Stimulated activated CD8-positive, alpha-beta memory T cell treated with anti-CD3 and anti-CD28 coated beads, Interleukin-2, amount 100 ng/mL, for 1 hour (primary cell): ENCODE results near the gene BCAN.
A peak's percentile ranks its signal among the peaks of the same experiment; 100 is the strongest.

ENCODE experiments used
- DNase-seq, 2 donors: peaks; one replicate each; pipeline ENCODE4 v3.0.0-alpha.2; 2020; ENCODE audit warnings: low read depth in 2 of 2

The BCAN gene

GRCh38 chr1:156696755-156697154, 54.8 kb downstream of the BCAN start:
- no peak for DNase-seq

GRCh38 chr1:156697481-156697880, 55.6 kb downstream of the BCAN start:
- DNase-seq: no peak

DNA sequence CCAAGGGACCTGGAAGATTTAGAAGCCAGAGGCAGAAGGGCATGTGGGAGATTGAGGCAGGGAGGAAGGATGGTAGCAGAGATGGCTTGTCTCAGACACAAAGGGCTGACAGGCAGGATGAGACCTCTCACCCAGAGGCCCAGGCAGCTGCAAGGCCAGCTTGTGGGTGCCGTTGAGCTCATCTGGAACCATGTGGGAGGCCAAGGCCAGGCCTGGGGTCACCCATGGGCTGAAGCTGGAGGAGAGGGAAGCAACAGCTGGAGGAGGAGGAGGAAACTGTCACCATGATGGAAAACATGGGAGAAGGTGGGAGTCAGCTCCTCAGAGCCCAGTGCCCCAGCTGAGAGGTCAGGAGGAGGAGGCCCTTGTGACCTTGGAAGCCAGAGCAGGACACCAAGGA, 57.1 kb downstream of the BCAN start:
- DNase-seq: no peak

GRCh38 chr1:156700736-156701531, 59.0 kb downstream of the BCAN start:
- DNase-seq: no peak

- DNase-seq: no peak
Measured at GRCh38 chr1:156703336-156703735, 61.4 kb downstream of the BCAN start.

GRCh38 chr1:156703741-156704140, 61.8 kb downstream of the BCAN start:
- DNase-seq: no peak

DNA sequence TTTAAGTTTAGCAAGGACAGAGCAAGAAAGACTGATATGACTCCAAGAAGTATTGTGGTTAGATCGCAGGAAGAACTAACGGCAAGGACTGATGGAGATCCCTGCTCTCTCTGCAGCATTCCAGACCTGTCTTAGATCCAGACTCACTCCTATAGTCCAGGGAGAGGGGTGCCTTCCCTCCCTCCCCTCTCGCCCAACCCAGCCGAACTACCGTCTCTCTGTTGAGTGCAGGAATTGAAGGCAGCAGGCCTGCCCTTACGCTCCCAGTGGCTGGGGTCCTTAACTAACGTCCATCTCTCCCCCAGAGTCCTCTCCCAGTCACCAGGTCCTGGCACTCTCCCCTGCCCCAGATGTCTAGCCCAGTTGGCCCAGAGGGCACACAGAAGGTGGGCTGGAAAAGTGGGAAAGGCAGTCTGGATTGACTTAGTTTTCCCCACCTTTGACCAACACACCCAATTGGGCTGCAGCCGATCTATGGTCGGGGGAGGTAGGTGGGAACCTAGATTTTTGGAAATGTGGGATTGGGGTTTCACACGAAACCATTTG, 62.3 kb downstream of the BCAN start:
- no peak for DNase-seq

GRCh38 chr1:156704930-156705320, 63.0 kb downstream of the BCAN start:
- no peak for DNase-seq

DNA sequence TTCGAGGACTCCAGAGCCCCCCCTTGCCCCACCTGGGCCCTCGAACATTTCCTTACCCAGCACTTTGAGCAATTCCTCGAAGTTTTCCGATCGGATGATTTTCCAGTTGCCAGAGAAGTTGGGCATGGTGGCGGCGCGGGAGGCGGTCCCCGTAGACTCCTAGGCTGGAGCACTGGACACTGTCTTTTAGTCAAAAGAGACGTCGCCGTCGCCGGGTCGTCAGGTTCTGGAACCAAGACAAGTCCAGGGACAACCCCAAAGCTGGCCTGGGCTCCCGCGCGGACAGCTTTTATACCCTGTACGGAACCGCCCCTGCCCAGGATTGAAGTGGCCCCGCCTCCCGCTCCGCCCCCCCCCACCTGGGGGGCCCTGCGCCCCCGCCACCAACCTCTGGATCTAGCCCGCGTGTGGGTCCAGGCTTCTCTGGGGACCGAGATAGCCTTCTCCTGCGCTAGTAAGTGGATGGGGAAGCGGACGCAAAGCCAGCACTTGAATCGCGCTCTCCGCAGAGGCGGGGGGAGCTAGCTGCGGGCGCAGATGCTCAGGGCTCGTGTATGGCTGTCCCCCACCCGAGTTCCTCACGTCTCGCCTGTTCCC, 63.5 kb downstream of the BCAN start, which contains the start of gene CRABP2:
TSS of gene CRABP2 (minus strand) at position 263 of the 597 bp plus-strand sequence. CDS start at position 126, 137 bp downstream.
- peak in 1 of 2 donors; percentile 4 for DNase-seq

GRCh38 chr1:156705918-156706656, 64.2 kb downstream of the BCAN start:
- DNase-seq: peak; percentile 34 to 50

GRCh38 chr1:156706657-156707416, 64.9 kb downstream of the BCAN start:
- no peak for DNase-seq

DNA sequence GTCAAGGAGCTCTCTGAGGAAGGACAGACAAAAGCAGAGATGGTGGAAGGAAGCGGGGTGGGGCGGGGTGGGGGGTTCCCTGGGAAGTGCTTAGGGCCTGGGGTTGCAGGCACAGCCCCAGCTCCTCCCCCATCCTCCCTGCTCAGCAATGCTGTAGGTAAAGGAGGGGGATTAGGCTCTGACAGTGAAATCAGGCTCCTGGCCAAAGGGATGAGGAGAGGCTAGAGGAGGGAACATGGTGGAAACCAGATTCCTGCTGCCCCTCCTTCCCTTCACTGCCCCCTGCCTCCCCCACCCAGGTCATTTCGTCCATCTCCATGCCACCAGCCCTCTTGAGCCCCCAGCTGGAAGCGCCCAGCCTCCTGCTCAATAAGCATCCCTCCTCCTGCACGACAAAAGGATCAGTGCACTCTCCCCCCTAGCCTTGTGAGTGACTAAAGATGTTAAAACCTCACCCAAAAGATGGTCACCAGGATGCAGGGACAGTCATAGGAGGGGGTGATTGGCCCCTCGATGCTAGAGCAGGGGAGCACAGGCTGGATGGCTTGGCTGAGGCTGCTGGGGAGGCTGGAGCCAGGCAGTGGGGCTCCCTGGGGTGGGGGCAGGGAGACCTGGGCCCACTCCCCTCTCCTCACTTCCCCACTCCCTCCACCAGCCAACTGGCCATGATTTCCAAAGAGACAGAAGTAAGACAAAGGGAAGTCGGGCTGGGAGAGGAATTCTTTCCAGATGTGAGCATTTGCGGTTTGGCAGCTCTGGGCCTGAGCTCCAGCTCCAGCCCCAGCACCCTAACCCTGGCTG, 65.7 kb downstream of the BCAN start:
- DNase-seq: no peak

- DNase-seq: no peak
Measured at GRCh38 chr1:156708218-156708661, 66.3 kb downstream of the BCAN start.

- DNase-seq: no peak
Measured at GRCh38 chr1:156709031-156709430, 67.1 kb downstream of the BCAN start.
